Testis (tissue), 3 donors: ENCODE measurements around the gene SMAD9. TPM values are rescaled to one million over a fixed set of nuclear protein-coding genes. Genes with fewer than 3 reads are reported as not detected.

ENCODE experiments used
- DNase-seq: peaks from one replicate; pipeline ENCODE4 v3.0.0-alpha.2; 2019
- H3K27ac ChIP-seq, 2 donors: fragments of 200-600 bp; sonication (generic); one replicate each; pipeline ENCODE4 v1.5.1; 2019
- H3K27me3 ChIP-seq: fragments of 200-600 bp; sonication (generic); one replicate; pipeline ENCODE4 v1.5.1; 2019
- H3K36me3 ChIP-seq: fragments of 200-600 bp; sonication (generic); one replicate; pipeline ENCODE4 v1.5.1; 2017; ENCODE audit warnings: low read depth; ENCODE audit errors: missing control alignments
- H3K4me1 ChIP-seq: fragments of 200-600 bp; sonication (generic); one replicate; pipeline ENCODE4 v1.5.1; 2019
- H3K4me3 ChIP-seq, 2 donors: fragments of 200-600 bp; sonication (generic); one replicate each; pipeline ENCODE4 v1.5.1; 2017 to 2019
- H3K9me3 ChIP-seq: fragments of 200-600 bp; sonication (generic); one replicate; pipeline ENCODE4 v1.5.1; 2017
- POLR2A ChIP-seq: fragments of 450-650 bp; IDR thresholded peaks from one replicate; pipeline ENCODE4 v1.6.1; 2017; ENCODE audit warnings: antibody characterized with exemption, mild to moderate bottlenecking, moderate library complexity
- WGBS, 2 donors: methylation state at CpG; one replicate each; pipeline ENCODE4 v1.1.5; 2018; 5-methylcytosine and 5-hydroxymethylcytosine counted together
- intact Hi-C: fragments of 100-400 bp; cut with DNase I; formaldehyde crosslinking; loops from one replicate; pipeline ENCODE4 v1.15.1; 2023; ENCODE audit warnings: low total_unique reads
- polyA plus RNA-seq: library from polyadenylated mRNA; stranded (reverse); fragments of 350-450 nt; fragmentation: Illumina TruSeq; extraction: RNeasy Lipid Tissue Mini Kit (QIAGEN cat#74804); gene quantifications from one replicate; pipeline ENCODE4 v1.2.3, GENCODE V29; 2014; ENCODE audit warnings: low read depth, low replicate concordance; ENCODE audit not compliant: insufficient read depth
- total RNA-seq, 2 donors: library from RNA; depleted of rRNA; stranded (reverse); fragments of >200 nt; gene quantifications; one replicate each; pipeline ENCODE4 v1.2.3, GENCODE V29; 2016
- TF ChIP-seq, protein P1 (sequence below), 3 experiments: fragments of 450-650 bp in 2 of 3; fragments of 200-600 bp in 1 of 3; sonication (generic) in 1 of 3; IDR thresholded peaks; one replicate each; pipeline ENCODE4 v1.5.1; 2016 to 2019; ENCODE audit warnings: antibody characterized with exemption in 3 of 3, mild to moderate bottlenecking in 2 of 3, moderate library complexity in 1 of 3

The SMAD9 gene
- total and polyA plus RNA-seq, 3 donors from 2014 or later: 4.2 to 11.3 (median 10.9) TPM

GRCh38 chr13:36872621-36873020 lies 47.4 kb downstream of the SMAD9 start:
- WGBS, 2 donors: 76 to 90% methylated on average over 10 of the region's 10 CpGs
- no peak overlapping the region for H3K27ac ChIP-seq

DNA sequence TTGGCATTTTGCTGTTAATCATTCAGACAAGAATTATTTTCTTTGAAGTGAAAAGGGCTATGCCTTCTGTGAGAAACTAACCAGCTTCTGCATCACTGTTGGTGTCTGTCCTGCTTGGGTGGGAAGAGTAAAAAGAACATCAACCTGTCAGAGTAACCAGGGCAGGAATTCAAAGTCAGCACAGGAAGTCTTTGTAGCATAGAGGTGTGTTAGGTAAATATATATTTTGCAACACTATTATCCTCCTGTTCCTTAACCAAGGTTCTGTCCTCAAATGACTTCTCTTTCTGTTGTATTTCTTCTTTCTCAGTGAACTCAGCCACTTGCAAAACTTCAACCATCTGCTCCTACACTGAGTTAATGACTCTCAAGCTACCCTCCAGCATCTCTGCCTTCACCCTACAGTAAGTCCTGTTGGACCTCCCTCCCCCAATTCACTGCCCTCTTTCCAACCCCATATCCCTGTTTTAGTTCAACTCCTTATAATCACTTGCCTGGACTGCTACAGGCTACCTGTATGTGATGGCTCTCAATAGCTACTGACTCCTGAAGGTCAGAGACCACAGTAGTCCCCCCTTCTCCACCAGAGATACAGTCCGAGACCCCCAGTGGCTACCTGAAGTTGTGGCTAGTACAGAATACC lies 49.9 kb downstream of the SMAD9 start:
- WGBS, 2 donors: 79 to 100% methylated on average over 1 of the region's 1 CpG
- Histone ChIP-seq H3K36me3 (no peaks in the 10 kb centered on the region), H3K27me3 (no peaks in the 10 kb centered on the region), H3K4me1 (no peaks in the 10 kb centered on the region), H3K4me3 (no peak overlapping the region), H3K9me3 (no peaks in the 10 kb centered on the region), H3K27ac (no peak overlapping the region)
- TF ChIP-seq, protein P1, sequence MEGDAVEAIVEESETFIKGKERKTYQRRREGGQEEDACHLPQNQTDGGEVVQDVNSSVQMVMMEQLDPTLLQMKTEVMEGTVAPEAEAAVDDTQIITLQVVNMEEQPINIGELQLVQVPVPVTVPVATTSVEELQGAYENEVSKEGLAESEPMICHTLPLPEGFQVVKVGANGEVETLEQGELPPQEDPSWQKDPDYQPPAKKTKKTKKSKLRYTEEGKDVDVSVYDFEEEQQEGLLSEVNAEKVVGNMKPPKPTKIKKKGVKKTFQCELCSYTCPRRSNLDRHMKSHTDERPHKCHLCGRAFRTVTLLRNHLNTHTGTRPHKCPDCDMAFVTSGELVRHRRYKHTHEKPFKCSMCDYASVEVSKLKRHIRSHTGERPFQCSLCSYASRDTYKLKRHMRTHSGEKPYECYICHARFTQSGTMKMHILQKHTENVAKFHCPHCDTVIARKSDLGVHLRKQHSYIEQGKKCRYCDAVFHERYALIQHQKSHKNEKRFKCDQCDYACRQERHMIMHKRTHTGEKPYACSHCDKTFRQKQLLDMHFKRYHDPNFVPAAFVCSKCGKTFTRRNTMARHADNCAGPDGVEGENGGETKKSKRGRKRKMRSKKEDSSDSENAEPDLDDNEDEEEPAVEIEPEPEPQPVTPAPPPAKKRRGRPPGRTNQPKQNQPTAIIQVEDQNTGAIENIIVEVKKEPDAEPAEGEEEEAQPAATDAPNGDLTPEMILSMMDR (IDR thresholded peaks at IDR 0.05): no peak
- no peak for TF ChIP-seq POLR2A
- DNase-seq: no peak
- intact Hi-C loops: no loop called here

More at GRCh38 chr13:36872621-36873020, 47.4 kb downstream of the SMAD9 start:
- intact Hi-C loops: no loop called here
- Histone ChIP-seq H3K27me3 (no peaks in the 10 kb centered on the region), H3K4me3 (no peak overlapping the region), H3K4me1 (no peaks in the 10 kb centered on the region), H3K9me3 (no peaks in the 10 kb centered on the region), H3K36me3 (no peaks in the 10 kb centered on the region)
- no peak for TF ChIP-seq POLR2A
- TF ChIP-seq, protein P1 (IDR thresholded peaks at IDR 0.05): no peak
- DNase-seq: peak; percentile 21

DNA sequence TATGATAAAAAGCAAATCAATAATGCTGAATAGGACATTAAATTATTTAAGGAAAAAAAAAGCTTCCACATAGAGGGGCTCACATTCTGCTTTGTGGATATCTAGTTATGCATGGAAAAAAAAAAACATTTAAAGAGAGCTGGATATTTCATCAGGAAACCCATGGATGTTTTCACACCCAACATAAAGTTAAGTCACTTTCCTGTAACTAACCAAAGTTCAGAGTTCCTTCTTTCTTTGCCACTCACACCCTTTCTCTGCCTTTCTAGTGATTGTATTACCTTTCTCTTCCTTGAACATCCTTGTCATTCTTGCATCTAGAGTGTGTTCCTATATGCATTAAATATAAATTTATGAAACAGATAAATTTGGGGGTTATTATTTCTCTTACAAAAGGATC lies 53.8 kb downstream of the SMAD9 start:
- intact Hi-C loops: no loop called here
- no peaks in the 10 kb centered on the region for H3K4me1 ChIP-seq
- no peaks in the 10 kb centered on the region for H3K36me3 ChIP-seq
- TF ChIP-seq, protein P1 (IDR thresholded peaks at IDR 0.05): no peak
- TF ChIP-seq POLR2A: no peak
- no peak for DNase-seq
- H3K4me3 ChIP-seq: no peak overlapping the region
- H3K27ac ChIP-seq: no peak overlapping the region
- H3K27me3 ChIP-seq: no peaks in the 10 kb centered on the region
- no peaks in the 10 kb centered on the region for H3K9me3 ChIP-seq

DNA sequence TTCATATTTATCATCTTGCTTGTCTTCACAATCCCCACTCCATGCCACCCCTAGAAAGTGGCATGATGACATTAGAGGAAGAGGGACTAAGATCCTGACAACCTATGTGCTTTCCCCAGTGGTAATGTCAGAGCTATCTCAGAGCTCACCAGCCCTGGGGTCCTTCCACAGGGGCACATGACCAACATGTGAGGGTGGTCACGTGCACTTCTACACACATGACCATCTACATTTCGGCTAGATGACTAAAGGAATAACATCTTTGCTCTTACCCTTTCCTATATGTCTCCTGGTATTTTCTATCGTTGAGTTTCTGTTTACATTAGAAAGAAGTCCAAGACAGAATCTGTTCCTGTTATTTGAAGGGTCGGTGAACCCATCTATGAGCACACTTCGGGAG lies 54.8 kb downstream of the SMAD9 start:
- Histone ChIP-seq H3K27ac (no peak overlapping the region), H3K9me3 (no peaks in the 10 kb centered on the region), H3K4me3 (no peak overlapping the region), H3K36me3 (no peaks in the 10 kb centered on the region), H3K4me1 (no peaks in the 10 kb centered on the region), H3K27me3 (no peaks in the 10 kb centered on the region)
- TF ChIP-seq POLR2A: no peak
- TF ChIP-seq, protein P1 (IDR thresholded peaks at IDR 0.05): no peak
- 91 to 96% methylated on average over 5 of the region's 5 CpGs for WGBS, 2 donors
- DNase-seq: no peak
- intact Hi-C loops: no loop called here

GRCh38 chr13:36862722-36863121 lies 57.3 kb downstream of the SMAD9 start:
- Histone ChIP-seq H3K27me3 (no peaks in the 10 kb centered on the region), H3K27ac (no peak overlapping the region), H3K36me3 (no peaks in the 10 kb centered on the region), H3K4me1 (no peaks in the 10 kb centered on the region), H3K4me3 (no peak overlapping the region), H3K9me3 (no peaks in the 10 kb centered on the region)
- 87 to 95% methylated on average over 7 of the region's 7 CpGs for WGBS, 2 donors
- TF ChIP-seq POLR2A: no peak
- TF ChIP-seq, protein P1 (IDR thresholded peaks at IDR 0.05): no peak
- DNase-seq: no peak
- intact Hi-C loops: no loop called here
